ENCODE data around the gene TIE1. TPM values are rescaled to one million over a fixed set of nuclear protein-coding genes. Genes with fewer than 3 reads are reported as not detected.

TIE1 gene
- total RNA-seq, 3 donors from 2014 or later (not counting 1 experiment from before 2014, with no cell fraction given): 4.5 to 10.7 (median 6.7) TPM

DNA sequence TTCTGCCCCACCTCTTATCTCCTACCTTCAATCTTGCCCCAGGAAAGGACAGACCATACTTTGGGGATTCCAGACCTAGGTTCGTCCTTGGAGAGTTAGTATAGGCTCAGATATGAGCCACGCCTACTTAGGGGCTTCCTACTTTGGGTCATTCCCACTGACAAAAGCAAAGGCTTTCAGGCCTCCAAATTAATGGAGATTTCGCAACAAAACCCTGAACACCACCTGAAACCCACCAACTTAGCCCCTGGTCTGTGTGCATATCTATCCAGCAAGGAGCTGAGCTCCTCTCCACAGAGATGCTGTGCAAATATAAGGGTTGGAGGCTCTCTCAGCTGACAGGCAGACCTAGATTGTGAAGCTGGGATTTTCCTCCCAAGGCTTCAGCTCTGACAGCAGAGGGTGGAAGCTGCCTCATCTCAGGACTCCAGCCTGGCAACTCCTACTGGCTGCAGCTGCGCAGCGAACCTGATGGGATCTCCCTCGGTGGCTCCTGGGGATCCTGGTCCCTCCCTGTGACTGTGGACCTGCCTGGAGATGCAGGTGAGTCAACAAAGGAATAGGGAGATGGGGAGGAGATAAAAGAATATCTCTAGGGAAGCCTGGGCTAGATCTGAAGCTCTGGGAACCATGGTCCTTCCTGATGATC, 38.9 kb downstream of the TIE1 start:
- ATAC-seq (no peak), DNase-seq (no peak)
- Mint-ChIP-seq H3K27me3 (ENCODE audit: low read depth in 2 of 2) (no peaks in the 10 kb centered on the region), H3K4me1 (no peaks in the 10 kb centered on the region), H3K4me3 (no peak overlapping the region), H3K9me3 (no peaks in the 10 kb centered on the region), H3K36me3 (no peaks in the 10 kb centered on the region), H3K27ac (no peak overlapping the region)
- no peaks in the 10 kb centered on the region for H3K36me3 ChIP-seq (ENCODE audit: control insufficient read depth, insufficient read depth, low read length)
- intact Hi-C loops (cut with micrococcal nuclease): no loop called here
- no peak overlapping the region for H3K4me3 ChIP-seq (ENCODE audit: low read length)
- no peaks in the 10 kb centered on the region for H3K9me3 ChIP-seq (ENCODE audit: control insufficient read depth, insufficient read depth, low read length)
- TF ChIP-seq, protein P1, sequence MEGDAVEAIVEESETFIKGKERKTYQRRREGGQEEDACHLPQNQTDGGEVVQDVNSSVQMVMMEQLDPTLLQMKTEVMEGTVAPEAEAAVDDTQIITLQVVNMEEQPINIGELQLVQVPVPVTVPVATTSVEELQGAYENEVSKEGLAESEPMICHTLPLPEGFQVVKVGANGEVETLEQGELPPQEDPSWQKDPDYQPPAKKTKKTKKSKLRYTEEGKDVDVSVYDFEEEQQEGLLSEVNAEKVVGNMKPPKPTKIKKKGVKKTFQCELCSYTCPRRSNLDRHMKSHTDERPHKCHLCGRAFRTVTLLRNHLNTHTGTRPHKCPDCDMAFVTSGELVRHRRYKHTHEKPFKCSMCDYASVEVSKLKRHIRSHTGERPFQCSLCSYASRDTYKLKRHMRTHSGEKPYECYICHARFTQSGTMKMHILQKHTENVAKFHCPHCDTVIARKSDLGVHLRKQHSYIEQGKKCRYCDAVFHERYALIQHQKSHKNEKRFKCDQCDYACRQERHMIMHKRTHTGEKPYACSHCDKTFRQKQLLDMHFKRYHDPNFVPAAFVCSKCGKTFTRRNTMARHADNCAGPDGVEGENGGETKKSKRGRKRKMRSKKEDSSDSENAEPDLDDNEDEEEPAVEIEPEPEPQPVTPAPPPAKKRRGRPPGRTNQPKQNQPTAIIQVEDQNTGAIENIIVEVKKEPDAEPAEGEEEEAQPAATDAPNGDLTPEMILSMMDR (IDR thresholded peaks at IDR 0.05): no peak
- no peaks in the 10 kb centered on the region for H3K27me3 ChIP-seq (ENCODE audit: control insufficient read depth, insufficient read depth, low read length)
- H3K4me1 ChIP-seq (ENCODE audit: control insufficient read depth, insufficient read depth, low read length): no peaks in the 10 kb centered on the region
- no peak overlapping the region for H3K27ac ChIP-seq (ENCODE audit: low read length)
- WGBS (ENCODE audit: insufficient coverage): 88% methylated on average over 6 of the region's 6 CpGs

DNA sequence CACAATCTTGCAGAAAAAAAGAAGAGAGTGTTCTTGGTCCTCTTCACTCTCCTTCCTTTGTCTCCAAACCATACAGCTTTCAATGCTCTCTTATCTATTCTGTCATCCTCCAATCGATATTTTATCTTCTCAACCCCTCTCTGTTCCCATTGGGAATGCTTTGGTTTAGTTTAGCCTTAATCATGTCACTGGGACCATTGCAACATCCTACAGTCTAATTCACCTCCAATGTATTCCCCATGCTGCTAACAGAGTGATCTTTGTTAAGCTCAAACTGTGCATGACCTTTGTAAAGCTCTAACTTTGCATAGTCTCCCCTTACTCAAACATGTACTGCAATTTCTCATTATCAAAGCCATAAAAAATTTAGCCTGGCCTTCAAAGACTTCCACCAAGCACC, 39.8 kb downstream of the TIE1 start:
- TF ChIP-seq, protein P1 (IDR thresholded peaks at IDR 0.05): no peak
- Histone ChIP-seq H3K4me1 (ENCODE audit: control insufficient read depth, insufficient read depth, low read length) (no peaks in the 10 kb centered on the region), H3K27ac (ENCODE audit: low read length) (no peak overlapping the region), H3K36me3 (ENCODE audit: control insufficient read depth, insufficient read depth, low read length) (no peaks in the 10 kb centered on the region), H3K27me3 (ENCODE audit: control insufficient read depth, insufficient read depth, low read length) (no peaks in the 10 kb centered on the region), H3K9me3 (ENCODE audit: control insufficient read depth, insufficient read depth, low read length) (no peaks in the 10 kb centered on the region), H3K4me3 (ENCODE audit: low read length) (no peak overlapping the region)
- no peaks in the 10 kb centered on the region for H3K36me3 Mint-ChIP-seq
- no peak overlapping the region for H3K4me3 Mint-ChIP-seq
- no peak overlapping the region for H3K27ac Mint-ChIP-seq
- no peaks in the 10 kb centered on the region for H3K27me3 Mint-ChIP-seq (ENCODE audit: low read depth in 2 of 2)
- intact Hi-C loops (cut with micrococcal nuclease): no loop called here
- no peaks in the 10 kb centered on the region for H3K9me3 Mint-ChIP-seq
- DNase-seq: no peak
- 67% methylated on average over 1 of the region's 1 CpG for WGBS (ENCODE audit: insufficient coverage)
- no peaks in the 10 kb centered on the region for H3K4me1 Mint-ChIP-seq
- ATAC-seq: no peak

DNA sequence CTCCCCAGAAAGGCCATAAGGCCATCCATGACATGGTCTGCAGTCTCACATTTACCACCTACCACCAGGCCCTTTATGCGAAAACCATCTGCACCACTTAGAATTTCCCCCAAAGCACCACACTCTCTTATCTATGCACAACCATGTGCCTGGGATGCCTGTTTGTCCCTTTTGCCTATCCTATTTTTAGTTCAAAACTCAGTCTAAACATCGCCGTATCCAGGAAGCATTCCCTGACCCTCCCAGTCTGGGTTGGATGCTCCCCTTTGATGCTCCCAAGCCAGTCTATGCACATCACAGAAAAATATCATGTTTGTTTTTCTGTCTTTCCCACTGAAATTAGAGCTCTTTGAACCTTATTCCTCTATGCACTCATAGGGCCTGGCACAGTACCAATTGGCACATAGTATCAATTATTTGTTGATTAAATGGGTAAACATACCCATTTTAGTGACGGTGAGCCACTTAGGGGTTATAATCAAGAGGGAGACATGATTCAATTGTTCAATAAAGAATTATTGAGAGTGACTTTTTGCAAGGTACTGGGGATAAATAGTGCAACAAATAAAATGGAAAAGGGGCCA, 43.6 kb downstream of the TIE1 start:
- no peak for DNase-seq
- Mint-ChIP-seq H3K4me1 (peaks cover 1% of the 10 kb centered on the region in 2 donors), H3K4me3 (no peak overlapping the region), H3K27me3 (ENCODE audit: low read depth in 2 of 2) (no peaks in the 10 kb centered on the region), H3K27ac (no peak overlapping the region), H3K9me3 (no peaks in the 10 kb centered on the region), H3K36me3 (no peaks in the 10 kb centered on the region)
- no peaks in the 10 kb centered on the region for H3K36me3 ChIP-seq (ENCODE audit: control insufficient read depth, insufficient read depth, low read length)
- no peak overlapping the region for H3K4me3 ChIP-seq (ENCODE audit: low read length)
- H3K27ac ChIP-seq (ENCODE audit: low read length): no peak overlapping the region
- WGBS (ENCODE audit: insufficient coverage): 95% methylated on average over 4 of the region's 4 CpGs
- TF ChIP-seq, protein P1 (IDR thresholded peaks at IDR 0.05): no peak
- H3K4me1 ChIP-seq (ENCODE audit: control insufficient read depth, insufficient read depth, low read length): no peaks in the 10 kb centered on the region
- no peaks in the 10 kb centered on the region for H3K9me3 ChIP-seq (ENCODE audit: control insufficient read depth, insufficient read depth, low read length)
- ATAC-seq: no peak
- intact Hi-C loops (cut with micrococcal nuclease): no loop called here
- no peaks in the 10 kb centered on the region for H3K27me3 ChIP-seq (ENCODE audit: control insufficient read depth, insufficient read depth, low read length)

DNA sequence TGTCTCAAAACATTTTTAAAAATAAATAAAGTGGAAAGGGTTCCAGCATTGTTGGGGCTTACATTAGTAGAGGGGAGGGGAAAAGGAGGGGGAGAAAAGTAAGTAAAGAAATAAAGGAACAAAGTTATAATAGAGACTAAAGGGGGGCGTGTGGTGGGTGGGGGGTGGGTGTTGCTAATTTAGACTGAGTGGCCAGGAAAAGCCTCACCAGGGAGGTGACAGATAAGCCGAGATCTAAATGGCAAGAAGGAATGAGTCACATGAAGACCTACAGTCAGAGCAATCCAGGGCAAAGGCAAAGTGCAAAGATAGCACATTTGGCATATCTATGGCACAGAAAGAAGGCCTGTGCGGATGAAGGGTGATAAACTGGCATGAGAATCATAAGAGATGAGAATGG, 44.3 kb downstream of the TIE1 start:
- DNase-seq (no peak), ATAC-seq (no peak)
- H3K4me3 Mint-ChIP-seq: no peak overlapping the region
- Histone ChIP-seq H3K9me3 (ENCODE audit: control insufficient read depth, insufficient read depth, low read length) (no peaks in the 10 kb centered on the region), H3K4me1 (ENCODE audit: control insufficient read depth, insufficient read depth, low read length) (peaks cover 4% of the 10 kb centered on the region), H3K4me3 (ENCODE audit: low read length) (no peak overlapping the region), H3K36me3 (ENCODE audit: control insufficient read depth, insufficient read depth, low read length) (no peaks in the 10 kb centered on the region), H3K27ac (ENCODE audit: low read length) (no peak overlapping the region), H3K27me3 (ENCODE audit: control insufficient read depth, insufficient read depth, low read length) (no peaks in the 10 kb centered on the region)
- peaks cover 7 to 8% of the 10 kb centered on the region in 2 donors for H3K4me1 Mint-ChIP-seq
- H3K27ac Mint-ChIP-seq: no peak overlapping the region
- TF ChIP-seq, protein P1 (IDR thresholded peaks at IDR 0.05): no peak
- no peaks in the 10 kb centered on the region for H3K9me3 Mint-ChIP-seq
- intact Hi-C loops (cut with micrococcal nuclease): no loop called here
- no peaks in the 10 kb centered on the region for H3K36me3 Mint-ChIP-seq
- no peaks in the 10 kb centered on the region for H3K27me3 Mint-ChIP-seq (ENCODE audit: low read depth in 2 of 2)
- WGBS (ENCODE audit: insufficient coverage): 78% methylated on average over 3 of the region's 3 CpGs

Data from natural killer cell (primary cell).